ENCODE data around the gene ADCY9. TPM values are rescaled to one million over a fixed set of nuclear protein-coding genes. Genes with fewer than 3 reads are reported as not detected.

Gene ADCY9
- total and polyA plus RNA-seq, 2 experiments from 2014 or later = 2.2 to 18.3 TPM

DNA sequence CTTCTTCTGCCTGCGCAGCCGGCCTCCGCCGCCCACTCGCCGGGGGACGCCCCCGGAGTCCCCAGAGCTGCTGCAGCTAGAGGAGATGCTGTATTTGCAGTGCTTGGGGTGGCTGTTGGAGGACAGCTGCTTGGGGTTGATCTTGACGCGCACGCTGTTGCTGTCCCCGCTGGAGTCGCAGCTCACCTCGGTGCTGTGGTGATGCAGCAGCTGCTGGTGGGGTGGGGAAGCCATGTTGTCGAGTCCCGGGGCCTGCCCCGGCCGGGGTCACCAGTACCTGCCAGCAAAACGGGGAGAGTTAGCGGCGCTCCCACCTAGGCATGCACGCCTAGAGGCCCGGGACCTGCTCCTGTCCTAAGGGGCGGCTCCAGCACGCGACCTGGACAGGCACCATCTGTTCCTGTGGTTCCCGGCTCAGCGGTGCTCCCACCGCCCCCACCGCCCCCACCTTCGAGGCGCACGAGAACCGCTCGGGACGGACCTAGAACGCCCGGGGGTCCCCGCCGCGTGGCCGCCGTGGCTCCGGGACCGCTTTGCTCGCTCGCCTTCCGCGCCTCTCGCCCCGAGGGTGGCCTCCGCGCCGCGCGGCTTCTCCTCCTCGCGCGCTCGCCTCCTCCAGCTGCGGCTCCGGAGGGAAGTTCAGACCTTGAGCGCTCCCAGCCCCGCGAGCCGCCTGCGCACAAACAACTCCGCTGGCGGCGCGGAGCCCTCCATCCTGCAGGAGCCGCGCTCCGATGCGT, 863 bp downstream of the ADCY9 start (continued):
- TF ChIP-seq, protein P1, sequence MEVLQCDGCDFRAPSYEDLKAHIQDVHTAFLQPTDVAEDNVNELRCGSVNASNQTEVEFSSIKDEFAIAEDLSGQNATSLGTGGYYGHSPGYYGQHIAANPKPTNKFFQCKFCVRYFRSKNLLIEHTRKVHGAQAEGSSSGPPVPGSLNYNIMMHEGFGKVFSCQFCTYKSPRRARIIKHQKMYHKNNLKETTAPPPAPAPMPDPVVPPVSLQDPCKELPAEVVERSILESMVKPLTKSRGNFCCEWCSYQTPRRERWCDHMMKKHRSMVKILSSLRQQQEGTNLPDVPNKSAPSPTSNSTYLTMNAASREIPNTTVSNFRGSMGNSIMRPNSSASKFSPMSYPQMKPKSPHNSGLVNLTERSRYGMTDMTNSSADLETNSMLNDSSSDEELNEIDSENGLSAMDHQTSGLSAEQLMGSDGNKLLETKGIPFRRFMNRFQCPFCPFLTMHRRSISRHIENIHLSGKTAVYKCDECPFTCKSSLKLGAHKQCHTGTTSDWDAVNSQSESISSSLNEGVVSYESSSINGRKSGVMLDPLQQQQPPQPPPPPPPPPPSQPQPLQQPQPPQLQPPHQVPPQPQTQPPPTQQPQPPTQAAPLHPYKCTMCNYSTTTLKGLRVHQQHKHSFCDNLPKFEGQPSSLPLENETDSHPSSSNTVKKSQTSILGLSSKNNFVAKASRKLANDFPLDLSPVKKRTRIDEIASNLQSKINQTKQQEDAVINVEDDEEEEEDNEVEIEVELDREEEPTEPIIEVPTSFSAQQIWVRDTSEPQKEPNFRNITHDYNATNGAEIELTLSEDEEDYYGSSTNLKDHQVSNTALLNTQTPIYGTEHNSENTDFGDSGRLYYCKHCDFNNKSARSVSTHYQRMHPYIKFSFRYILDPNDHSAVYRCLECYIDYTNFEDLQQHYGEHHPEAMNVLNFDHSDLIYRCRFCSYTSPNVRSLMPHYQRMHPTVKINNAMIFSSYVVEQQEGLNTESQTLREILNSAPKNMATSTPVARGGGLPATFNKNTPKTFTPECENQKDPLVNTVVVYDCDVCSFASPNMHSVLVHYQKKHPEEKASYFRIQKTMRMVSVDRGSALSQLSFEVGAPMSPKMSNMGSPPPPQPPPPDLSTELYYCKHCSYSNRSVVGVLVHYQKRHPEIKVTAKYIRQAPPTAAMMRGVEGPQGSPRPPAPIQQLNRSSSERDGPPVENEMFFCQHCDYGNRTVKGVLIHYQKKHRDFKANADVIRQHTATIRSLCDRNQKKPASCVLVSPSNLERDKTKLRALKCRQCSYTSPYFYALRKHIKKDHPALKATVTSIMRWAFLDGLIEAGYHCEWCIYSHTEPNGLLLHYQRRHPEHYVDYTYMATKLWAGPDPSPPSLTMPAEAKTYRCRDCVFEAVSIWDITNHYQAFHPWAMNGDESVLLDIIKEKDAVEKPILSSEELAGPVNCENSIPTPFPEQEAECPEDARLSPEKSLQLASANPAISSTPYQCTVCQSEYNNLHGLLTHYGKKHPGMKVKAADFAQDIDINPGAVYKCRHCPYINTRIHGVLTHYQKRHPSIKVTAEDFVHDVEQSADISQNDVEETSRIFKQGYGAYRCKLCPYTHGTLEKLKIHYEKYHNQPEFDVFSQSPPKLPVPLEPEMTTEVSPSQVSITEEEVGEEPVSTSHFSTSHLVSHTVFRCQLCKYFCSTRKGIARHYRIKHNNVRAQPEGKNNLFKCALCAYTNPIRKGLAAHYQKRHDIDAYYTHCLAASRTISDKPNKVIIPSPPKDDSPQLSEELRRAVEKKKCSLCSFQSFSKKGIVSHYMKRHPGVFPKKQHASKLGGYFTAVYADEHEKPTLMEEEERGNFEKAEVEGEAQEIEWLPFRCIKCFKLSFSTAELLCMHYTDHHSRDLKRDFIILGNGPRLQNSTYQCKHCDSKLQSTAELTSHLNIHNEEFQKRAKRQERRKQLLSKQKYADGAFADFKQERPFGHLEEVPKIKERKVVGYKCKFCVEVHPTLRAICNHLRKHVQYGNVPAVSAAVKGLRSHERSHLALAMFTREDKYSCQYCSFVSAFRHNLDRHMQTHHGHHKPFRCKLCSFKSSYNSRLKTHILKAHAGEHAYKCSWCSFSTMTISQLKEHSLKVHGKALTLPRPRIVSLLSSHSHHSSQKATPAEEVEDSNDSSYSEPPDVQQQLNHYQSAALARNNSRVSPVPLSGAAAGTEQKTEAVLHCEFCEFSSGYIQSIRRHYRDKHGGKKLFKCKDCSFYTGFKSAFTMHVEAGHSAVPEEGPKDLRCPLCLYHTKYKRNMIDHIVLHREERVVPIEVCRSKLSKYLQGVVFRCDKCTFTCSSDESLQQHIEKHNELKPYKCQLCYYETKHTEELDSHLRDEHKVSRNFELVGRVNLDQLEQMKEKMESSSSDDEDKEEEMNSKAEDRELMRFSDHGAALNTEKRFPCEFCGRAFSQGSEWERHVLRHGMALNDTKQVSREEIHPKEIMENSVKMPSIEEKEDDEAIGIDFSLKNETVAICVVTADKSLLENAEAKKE (CRISPR knock-in tag; IDR thresholded peaks at IDR 0.05) = no peak
- TF ChIP-seq EZH2 (IDR thresholded peaks at IDR 0.05; ENCODE audit: low read depth, unreplicated experiment) (no peak), ZNF331 (CRISPR knock-in tag; IDR thresholded peaks at IDR 0.05; ENCODE audit: low read depth) (no peak), STAT1 (IDR thresholded peaks at IDR 0.05; ENCODE audit: unreplicated experiment) (no peak), CREB1 (CRISPR knock-in tag; IDR thresholded peaks at IDR 0.05; ENCODE audit: low read depth) (no peak)
- TF ChIP-seq, protein P2, sequence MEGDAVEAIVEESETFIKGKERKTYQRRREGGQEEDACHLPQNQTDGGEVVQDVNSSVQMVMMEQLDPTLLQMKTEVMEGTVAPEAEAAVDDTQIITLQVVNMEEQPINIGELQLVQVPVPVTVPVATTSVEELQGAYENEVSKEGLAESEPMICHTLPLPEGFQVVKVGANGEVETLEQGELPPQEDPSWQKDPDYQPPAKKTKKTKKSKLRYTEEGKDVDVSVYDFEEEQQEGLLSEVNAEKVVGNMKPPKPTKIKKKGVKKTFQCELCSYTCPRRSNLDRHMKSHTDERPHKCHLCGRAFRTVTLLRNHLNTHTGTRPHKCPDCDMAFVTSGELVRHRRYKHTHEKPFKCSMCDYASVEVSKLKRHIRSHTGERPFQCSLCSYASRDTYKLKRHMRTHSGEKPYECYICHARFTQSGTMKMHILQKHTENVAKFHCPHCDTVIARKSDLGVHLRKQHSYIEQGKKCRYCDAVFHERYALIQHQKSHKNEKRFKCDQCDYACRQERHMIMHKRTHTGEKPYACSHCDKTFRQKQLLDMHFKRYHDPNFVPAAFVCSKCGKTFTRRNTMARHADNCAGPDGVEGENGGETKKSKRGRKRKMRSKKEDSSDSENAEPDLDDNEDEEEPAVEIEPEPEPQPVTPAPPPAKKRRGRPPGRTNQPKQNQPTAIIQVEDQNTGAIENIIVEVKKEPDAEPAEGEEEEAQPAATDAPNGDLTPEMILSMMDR (conservative IDR thresholded peaks at IDR 0.05; ENCODE audit: low read depth in 2 of 2) = no peak

Measured in GM23338 (cell line).